ENCODE data around the gene ZXDC.

Gene ZXDC

DNA sequence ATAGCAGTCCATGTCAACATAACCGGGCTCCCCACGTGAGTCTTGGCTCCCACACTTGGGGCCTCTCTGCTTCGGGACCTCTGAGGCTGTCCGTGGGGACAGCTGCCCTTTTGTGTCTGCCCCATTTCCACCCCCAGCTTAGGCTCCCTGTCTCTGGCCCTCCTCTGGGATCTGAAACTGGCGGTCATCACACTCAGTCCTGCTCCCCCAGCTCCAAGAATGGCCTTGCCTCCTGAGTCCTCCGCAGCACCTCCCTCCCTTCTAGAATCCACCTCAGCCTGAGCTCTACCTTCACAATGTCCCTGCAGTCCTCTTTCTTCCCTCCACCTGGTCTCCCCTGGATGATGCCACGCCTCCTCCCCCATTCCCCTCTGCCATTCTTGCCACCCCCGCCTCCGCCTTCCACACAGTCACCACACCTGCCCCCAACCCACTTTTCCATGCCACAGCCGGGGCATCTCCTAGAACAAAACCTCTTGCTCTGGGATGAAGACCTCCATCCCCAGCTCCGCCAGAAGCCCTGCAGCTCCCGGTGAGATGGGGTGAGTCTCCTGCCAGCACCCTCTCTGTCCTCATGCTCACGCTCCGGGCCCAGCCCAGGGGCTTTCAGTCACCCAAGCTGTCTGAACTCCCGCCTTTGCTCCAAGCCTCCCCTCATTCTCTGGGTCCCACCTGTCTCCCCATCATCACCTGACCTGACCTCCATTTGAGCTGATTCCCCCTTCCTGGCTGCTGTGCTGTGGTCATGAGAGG lies 7.0 kb upstream of the ZXDC start:
- no peak for DNase-seq (ENCODE audit: low read depth)
- TF ChIP-seq, protein P1, sequence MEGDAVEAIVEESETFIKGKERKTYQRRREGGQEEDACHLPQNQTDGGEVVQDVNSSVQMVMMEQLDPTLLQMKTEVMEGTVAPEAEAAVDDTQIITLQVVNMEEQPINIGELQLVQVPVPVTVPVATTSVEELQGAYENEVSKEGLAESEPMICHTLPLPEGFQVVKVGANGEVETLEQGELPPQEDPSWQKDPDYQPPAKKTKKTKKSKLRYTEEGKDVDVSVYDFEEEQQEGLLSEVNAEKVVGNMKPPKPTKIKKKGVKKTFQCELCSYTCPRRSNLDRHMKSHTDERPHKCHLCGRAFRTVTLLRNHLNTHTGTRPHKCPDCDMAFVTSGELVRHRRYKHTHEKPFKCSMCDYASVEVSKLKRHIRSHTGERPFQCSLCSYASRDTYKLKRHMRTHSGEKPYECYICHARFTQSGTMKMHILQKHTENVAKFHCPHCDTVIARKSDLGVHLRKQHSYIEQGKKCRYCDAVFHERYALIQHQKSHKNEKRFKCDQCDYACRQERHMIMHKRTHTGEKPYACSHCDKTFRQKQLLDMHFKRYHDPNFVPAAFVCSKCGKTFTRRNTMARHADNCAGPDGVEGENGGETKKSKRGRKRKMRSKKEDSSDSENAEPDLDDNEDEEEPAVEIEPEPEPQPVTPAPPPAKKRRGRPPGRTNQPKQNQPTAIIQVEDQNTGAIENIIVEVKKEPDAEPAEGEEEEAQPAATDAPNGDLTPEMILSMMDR (IDR thresholded peaks at IDR 0.05; ENCODE audit: control insufficient read depth, insufficient read depth, low read depth, low read length, missing control alignments), result no peak
- H3K4me3 ChIP-seq (ENCODE audit: control insufficient read depth, low read depth, low read length), result no peak overlapping the region

- no peak for DNase-seq (ENCODE audit: low read depth)
- H3K4me3 ChIP-seq (ENCODE audit: control insufficient read depth, low read depth, low read length), result no peak overlapping the region
- TF ChIP-seq, protein P1 (IDR thresholded peaks at IDR 0.05; ENCODE audit: control insufficient read depth, insufficient read depth, low read depth, low read length, missing control alignments), result no peak
Observed at GRCh38 chr3:126481808-126482502, 6.3 kb upstream of the ZXDC start.

GRCh38 chr3:126480861-126481260 lies 5.2 kb upstream of the ZXDC start:
- no peak for DNase-seq (ENCODE audit: low read depth)
- TF ChIP-seq, protein P1 (IDR thresholded peaks at IDR 0.05; ENCODE audit: control insufficient read depth, insufficient read depth, low read depth, low read length, missing control alignments), result no peak
- H3K4me3 ChIP-seq (ENCODE audit: control insufficient read depth, low read depth, low read length), result no peak overlapping the region

GRCh38 chr3:126480206-126480605 lies 4.5 kb upstream of the ZXDC start:
- no peak for DNase-seq (ENCODE audit: low read depth)
- TF ChIP-seq, protein P1 (IDR thresholded peaks at IDR 0.05; ENCODE audit: control insufficient read depth, insufficient read depth, low read depth, low read length, missing control alignments), result no peak
- no peak overlapping the region for H3K4me3 ChIP-seq (ENCODE audit: control insufficient read depth, low read depth, low read length)

- no peak overlapping the region for H3K4me3 ChIP-seq (ENCODE audit: control insufficient read depth, low read depth, low read length)
- DNase-seq (ENCODE audit: low read depth), result no peak
- TF ChIP-seq, protein P1 (IDR thresholded peaks at IDR 0.05; ENCODE audit: control insufficient read depth, insufficient read depth, low read depth, low read length, missing control alignments), result no peak
Observed at GRCh38 chr3:126479642-126480041, 4.0 kb upstream of the ZXDC start.

DNA sequence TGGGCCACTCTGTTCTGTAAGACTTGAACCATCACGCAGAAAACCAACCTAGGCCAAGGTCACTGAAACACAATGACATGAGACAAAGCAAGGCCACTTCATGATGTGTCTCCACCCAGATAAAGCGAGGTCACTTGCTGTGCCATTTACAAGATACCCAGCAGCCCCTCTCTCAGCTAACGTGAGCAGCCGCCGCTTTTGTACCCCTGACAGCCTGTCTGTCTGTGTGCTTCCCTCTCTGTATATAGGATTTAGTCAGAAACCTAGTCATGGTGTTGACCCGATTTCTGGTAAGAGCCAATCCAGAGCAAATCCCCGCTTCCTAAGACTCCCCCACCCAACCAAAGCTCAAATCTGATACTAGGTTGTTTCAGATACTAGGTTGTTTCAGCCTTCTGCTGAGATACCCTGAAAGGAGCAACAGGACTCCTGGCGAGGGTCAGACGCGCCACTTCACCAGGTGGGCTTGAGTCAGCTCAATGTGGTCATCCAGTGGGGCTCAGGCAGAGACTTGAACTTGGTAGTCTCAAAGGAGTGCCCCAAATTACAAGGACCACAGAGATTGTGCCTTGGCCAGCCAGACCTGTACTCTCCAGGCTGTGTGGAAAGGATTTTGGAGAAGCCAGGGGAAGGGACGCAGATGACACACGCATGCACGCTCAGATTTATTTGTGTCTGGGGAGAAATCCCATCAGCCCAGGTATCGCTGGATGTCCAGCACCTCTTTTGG lies 3.1 kb upstream of the ZXDC start:
- no peak for DNase-seq (ENCODE audit: low read depth)
- no peak overlapping the region for H3K4me3 ChIP-seq (ENCODE audit: control insufficient read depth, low read depth, low read length)
- TF ChIP-seq, protein P1 (IDR thresholded peaks at IDR 0.05; ENCODE audit: control insufficient read depth, insufficient read depth, low read depth, low read length, missing control alignments), result no peak
